NK-92 (cell line): ENCODE results near the gene FAM209B.
"Not testable (repeated sequence)": the region's sequence is repeated elsewhere in the genome, so short reads cannot be mapped to it uniquely, and the experiment has no call there.

Experiments
- DNase-seq: peaks from one replicate; lab custom pipeline; 2025; ENCODE audit not compliant: unreplicated experiment; lab: John Stamatoyannopoulos, UW

The FAM209B gene, protein sequence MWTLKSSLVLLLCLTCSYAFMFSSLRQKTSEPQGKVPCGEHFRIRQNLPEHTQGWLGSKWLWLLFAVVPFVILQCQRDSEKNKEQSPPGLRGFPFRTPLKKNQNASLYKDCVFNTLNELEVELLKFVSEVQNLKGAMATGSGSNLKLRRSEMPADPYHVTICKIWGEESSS

DNA sequence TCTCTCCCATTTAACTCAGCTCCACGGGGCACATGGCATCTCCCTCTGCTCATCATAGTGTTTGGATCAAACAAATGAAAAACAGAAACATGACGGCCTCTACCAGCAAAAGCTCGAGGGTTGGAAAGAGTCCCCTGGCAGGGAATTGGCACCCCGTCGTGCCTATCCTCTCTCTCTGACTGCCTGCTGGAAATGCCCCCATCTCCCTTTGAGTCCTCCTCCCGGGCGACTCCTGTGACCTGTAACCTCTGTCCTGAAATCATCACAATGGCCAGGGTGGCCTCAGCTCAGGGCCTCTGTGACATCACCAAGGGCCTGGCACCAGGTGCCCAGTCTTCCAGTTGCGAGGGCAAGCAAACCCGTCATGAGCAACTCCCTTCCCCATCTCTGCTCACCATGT lies at the start of gene FAM209B:
Gene FAM209B (plus strand): TSS at position 301 of the 400 bp plus-strand sequence. CDS start 96 bp downstream, at position 397.
- DNase-seq: not testable (repeated sequence)

DNA sequence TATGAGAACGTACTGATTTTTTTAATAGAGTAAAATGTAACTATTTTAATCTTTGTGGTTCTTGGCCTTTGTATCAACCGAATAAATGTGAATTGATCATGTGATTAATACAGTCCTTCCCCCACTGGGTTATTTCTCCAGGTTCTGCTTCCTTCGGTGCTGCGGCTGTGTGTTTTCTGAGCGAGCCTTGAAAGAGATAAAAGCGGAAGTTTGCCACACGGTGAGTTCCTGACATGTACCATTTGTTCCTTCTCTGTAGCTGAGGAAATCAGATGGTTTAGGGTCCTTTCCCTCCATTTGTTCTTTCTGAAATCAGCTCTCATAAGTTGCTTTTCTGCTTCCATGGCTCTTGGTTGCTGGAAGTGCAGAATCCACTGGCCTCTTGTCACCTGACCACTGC lies 49.1 kb upstream of the FAM209B start:
- no peak for DNase-seq

DNA sequence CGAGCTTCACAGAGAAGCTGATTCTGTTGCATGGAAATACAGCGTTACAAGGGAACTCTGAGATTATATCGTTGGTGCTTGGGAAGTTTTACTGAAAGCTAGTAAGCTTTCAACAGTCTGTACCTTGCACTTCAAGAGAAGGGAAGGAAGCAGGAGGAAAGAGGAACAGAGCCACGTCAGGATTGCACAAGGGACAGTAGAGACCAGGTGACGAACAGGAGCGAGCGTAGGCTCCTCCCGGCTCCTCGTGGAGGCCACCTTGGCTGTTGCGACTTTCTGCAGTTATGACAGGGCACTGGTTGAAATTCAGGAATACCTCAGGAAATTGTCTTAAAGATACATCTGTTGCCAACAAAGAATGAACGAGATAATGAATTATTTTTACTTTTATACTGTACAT lies 45.8 kb upstream of the FAM209B start:
- no peak for DNase-seq

DNA sequence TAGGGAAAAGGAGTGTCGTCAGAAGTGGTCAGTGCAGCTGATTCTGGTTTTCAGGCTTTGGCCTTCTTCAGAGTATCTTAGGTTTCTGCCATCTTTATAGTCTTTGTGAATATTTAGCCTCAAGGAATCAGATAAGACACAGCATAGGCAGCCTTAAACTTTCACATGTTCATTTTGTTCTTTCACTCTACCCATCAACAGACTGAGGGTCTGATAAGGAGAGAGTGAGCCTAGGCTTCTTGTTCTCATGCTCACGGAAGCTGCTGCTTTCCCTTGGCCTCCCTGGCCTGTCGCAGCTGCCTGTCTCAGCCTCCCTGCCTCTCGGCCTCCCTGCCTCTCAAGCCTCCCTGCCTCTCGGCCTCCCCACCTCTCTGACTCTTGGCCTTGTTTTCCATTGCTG lies 44.5 kb upstream of the FAM209B start:
- no peak for DNase-seq

DNA sequence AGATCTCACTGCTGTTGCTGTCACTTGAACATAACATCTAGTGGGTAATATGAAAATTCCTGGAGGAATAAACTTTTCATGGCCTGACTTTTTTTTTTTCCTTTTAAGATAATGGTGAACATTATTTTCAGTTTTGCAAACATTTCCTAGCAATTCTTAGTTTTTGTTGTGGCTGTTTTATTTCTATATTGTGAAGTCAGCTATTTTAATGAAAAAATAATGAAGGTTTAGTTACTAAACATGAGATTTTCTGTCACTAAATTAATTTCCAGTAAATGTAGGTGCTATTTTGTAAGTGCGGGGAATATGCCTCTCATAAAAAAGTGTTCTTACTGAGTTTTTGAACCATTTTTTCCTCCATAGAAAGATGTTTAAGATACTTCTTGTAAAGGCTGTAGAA lies 31.9 kb upstream of the FAM209B start:
- no peak for DNase-seq

DNA sequence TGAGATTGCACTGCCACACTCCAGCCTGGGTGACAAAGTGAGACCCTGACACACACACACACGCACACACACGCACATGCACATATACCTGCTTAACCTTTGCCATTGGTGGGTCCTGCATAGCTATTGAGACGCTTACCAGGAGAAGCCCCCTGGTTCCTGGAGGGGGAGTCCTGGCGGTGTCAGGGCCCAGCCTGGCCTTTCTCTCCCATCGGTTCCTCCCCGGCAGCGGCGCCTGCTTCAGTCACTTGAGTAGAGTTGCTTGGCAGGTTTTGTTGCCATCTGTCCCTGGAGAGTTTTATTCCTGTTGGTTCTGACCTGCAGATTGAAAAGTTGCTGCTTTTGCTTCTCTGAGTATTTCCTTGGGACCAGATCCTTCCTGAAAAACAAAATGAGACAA lies 29.1 kb upstream of the FAM209B start:
- no peak for DNase-seq

DNA sequence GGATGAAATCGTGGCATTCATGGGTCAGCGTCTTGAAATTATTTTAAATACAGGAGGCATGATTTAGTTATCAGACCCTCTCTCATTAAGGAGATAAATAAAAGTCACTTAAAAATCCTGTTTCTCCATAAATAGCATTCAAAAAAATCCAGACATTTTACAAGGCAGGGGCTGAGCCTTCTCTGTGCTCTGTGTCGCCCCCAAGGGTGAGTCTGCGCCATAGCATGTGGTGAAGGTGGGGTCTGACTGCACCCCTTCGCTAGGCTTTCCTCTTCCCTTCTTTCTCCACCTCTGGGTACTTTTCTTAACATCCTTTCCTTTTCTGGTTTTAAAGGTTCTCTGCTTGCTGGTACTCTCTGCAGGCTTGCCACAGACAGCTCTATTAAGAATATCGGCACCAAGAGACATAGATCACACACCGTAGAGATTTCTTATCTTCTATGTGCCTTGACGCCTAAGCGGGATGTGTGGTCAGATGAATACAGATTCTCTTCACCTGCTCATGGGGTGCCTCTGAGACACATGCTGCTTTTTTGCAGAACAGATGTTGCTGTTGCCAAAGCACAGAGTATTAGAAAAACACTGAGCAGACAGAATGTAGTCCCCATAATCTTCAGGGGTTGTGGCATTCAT lies 28.6 kb upstream of the FAM209B start:
- DNase-seq: no peak

DNA sequence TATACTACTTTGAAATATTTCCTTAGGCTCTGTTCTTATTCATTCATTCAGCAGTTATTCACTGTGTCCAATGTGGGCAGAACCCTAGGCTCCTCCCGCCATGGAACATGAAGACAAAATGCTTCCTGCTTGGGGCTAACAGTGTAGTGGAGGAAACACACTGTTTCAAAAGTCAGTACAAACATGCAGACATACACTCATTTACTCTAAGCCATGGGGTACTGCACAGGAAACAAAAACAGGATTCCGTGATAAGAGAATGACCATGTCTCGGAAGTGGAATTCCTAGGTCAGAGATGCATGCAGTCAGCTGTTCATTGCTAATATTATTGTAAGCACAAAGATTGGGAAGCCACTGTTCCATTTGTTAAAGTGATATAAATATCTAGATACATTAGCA lies 26.9 kb upstream of the FAM209B start:
- no peak for DNase-seq

DNA sequence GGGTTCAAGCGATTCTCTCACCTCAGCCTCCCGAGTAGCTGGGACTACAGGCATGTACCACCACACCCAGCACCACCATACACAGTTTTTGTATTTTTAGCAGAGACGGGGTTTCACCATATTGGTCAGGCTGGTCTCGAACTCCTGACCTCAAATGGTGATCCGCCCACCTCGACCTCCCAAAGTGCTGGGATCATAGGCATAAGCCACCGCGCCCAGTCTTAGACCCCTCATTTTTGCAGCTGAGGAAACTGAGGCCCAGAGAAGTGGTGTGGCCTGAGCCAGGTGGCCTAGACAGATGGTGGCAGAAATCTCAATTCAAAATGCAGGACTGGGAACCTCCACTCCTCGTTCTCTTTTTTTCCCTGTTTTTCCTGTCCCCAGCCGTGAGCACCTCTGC lies 21.1 kb upstream of the FAM209B start:
- DNase-seq: no peak

DNA sequence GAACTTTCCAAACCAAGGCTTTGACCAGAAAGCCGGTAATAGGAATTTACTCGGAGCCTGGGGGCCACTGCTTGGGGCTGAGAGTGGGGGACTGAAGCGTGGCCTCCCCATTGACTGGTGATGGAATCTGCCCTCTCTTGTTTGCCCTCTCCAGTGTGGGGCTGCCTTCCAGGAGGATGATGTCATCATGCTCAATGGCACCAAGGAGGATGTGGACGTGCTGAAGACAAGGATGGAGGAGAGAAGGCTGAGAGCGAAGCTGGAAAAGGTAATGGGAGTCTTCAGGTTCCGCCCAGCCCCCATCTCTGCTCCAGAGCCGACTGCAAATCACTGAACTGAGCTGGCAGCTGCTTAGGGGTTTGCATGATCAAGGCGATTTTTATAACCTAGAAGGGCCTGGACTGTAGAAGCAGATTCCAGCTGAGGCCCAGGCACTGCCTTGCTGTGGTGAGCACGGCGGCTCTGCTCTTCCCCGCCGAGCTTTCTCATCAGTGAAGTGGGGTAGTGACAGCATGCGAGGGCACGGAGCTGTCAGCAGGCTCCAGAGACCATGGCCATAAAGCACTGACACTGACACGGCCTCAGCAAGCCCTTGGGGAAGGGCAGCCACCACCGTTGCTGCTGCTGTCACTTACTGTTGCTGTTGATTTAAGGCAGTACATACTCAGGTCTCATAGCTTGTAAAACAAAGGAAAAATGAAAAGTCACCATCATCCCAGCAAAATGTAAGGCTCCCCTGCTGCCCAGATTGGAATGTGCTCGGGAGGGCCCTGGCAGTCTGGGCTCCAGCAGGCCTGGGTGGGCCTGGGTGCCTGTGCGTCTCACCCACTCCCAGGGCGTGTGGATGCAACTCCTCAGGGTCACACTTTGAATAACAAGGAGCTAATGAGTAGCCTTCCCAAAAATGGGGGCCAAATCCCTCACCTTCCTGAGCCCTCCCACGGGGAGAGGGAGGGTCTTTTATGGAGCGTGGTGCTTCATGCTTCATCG lies 19.6 kb upstream of the FAM209B start:
- DNase-seq: no peak

DNA sequence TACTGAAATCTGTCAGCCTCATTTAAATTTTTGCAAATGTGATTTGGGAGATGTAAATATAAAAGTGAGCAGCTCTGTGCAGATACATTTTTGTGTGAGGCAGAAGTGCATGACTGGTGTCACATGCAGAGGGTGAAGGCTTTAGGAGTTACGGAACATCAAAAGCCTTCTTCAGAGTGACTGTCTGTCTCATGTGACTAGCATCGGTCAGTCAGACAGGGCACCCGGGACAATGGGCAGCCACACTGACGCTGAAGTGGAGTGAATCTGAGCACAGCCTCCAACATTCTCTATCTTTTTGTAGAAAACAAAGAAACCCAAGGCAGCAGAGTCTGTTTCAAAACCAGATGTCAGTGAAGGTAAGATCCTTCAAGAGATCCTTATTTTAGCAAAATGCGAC lies 16.4 kb upstream of the FAM209B start:
- no peak for DNase-seq

DNA sequence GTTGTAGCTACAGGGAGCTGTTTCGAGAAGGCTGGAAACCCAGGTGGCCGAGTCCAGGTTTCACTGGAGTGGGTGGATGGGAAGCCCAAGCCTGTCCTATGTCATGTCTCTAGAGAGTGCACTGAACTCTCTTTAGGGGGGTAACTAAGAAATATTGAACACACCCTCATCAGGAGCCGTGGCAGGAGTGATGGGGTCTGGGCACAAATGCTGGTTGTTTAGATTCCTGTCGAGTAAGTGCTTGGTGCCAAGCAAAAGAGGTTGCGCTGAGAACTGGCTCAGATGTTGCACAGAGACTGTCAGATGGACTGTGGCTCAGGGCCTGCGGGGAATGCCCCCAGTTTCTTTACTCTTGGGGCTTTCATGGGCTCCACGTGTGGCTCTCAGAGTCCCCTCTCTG lies 15.8 kb upstream of the FAM209B start:
- no peak for DNase-seq

DNA sequence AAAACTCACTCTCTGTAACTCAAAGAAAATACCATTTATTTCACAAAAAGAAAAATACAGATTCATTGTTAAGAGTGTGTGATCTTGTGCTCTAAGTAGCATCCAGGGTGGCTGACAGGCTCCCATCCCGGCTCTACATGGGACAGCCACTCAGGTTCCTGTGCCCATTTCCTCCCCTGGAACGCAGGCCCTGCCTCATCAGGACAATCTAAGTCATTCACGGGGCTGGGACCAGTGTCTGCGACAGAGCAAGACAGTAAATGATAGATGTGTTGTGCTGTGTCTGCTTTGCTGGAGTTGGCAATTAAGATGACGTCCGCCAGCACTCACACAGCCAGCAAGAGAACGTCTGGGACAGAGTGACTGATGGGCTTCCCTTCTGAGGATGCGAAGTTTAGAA lies 15.4 kb upstream of the FAM209B start:
- no peak for DNase-seq

DNA sequence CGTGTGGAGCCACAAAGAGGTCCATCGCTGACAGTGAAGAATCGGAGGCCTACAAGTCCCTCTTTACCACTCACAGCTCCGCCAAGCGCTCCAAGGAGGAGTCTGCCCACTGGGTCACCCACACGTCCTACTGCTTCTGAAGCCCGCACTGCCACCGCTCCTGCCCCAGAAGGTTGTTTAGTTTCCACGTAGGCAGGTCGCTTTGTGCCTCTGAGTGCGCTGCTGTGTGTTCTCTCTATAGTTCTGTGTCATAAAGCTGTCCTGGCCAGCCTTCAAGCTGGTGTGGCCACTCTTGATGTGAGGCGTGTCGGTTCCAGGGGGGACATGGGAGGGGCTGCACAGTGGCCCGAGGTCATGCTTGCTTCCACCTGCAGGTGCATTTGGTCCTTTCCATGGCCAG lies 14.9 kb upstream of the FAM209B start:
- DNase-seq: no peak

DNA sequence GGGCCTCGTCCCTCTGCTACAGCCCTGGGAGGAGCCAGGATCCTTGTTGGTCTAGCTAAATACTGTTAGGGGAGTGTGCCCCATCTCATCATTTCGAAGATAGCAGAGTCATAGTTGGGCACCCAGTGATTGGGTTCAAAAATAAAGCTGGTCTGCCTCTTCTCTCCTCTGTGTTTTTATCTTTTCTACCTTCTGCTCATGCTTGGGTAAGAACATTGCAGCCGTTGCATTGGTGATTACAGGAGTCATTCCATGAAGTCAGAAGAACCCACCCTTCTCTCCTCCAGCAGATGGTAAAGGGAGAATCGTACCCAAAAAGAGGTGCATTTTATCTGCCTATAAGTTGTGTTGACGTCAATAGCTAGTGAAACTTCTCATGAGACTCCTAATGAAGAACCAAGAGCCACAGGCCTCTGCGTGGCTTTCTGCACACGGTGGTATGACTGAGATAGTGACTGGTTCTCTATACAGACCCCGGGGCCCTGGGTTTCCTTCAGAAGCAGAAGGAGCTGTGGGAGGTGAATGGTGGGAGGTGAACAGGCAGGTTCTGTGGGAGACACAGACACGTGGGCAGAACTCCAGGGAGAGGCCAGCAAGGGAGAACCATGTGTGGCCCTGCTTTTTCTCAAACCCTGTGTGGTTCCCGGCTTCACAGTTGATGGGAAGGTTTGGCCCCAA lies 14.2 kb upstream of the FAM209B start:
- DNase-seq: no peak

DNA sequence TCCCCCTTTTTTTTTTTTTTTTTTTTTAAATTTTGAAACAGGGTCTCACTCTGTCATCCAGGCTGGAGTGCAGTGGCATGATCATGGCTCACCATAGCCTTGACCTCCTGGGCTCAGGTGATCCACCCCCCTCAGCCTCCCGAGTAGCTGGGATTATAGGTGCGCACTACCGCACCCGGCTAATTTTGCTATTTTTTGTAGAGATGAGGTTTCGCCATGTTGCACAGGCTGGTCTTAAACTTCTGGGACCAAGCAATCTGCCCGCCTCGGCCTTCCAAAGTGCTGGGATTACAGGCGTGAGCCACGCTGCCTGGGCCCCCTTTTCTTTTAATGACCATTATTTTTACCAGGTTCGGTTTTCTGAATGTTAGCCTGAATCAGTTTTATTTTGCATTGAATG lies 13.5 kb upstream of the FAM209B start:
- DNase-seq: no peak

DNA sequence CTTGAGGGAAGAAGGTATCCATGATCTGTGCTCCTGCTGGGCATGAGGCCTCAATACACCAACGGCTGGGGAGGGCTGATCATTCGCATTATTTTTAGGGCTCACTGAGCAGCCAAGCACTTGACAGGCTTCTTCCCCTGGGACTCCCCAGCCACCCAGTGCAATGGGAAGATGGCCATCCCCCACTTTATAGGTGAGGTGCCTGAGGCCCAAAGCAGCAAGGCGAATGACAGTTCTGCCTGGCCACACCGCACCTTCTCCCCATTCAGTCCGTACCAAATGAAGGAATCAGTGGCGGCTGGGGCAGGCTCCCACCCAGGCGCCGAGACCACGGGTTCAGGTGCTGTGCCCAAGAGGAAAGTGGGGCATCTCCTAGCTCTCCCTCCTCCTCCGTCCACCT lies 12.9 kb upstream of the FAM209B start:
- no peak for DNase-seq

DNA sequence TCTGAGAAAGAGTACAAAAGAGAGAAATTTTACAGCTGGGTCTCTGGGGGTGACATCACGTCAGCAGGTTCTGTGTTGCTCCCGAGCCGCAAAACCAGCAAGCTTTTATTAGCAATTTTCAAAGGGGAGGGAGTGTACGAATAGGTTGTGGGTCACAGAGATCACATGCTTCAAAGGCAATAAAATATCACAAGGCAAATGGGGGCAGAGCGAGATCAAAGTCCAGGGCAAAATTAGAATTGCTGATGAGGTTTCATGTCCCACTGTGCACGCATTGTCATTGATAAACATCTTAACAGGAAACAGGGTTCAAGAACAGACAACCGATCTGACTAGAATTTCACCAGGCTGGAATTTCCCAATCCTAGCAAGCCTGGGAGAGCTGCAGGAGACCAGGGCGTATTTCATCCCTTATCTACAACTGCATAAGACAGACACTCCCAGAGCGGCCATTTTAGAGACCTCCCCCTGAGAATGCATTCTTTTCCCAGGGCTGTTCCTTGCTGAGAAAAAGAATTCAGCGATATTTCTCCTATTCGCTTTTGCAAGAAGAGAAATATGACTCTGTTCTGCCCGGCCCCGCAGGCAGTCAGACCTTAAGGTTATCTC lies 12.2 kb upstream of the FAM209B start:
- not testable (repeated sequence) for DNase-seq

DNA sequence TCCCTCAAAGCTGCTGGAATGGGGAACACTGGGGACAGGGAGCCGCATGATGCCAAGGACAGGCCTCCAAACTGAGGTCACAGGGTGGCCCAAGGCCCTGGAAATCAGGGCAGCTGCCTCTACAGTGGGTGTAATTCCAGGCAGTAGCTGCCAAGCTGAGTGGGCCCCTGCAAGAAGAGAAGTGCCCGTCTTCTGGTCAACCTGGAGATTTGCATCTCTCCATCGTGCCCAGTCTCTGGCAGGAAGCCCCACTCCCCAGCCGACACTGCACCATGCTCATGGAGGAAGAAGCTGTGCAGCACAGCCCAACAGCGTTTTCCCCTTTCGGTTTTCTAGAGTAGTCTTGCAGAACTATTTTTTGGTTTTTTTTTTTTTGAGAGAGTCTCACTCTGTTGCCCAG lies 10.7 kb upstream of the FAM209B start:
- DNase-seq: no peak

DNA sequence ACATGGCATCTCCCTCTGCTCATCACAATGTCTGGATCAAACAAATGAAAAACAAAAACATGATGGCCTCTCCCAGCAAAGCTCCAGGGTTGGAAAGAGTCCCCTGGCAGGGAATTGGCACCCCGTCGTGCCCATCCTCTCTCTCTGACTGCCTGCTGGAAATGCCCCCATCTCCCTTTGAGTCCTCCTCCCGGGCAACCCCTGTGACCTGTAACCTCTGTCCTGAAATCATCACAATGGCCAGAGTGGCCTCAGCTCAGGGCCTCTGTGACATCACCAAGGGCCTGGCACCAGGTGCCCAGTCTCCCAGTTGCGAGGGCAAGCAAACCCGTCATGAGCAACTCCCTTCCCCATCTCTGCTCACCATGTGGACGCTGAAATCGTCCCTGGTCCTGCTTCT lies 8.6 kb upstream of the FAM209B start, which contains the start of gene FAM209A:
Gene FAM209A (plus strand): TSS at position 301 of the 400 bp plus-strand sequence. CDS start 65 bp downstream, at position 366.
- DNase-seq: not testable (repeated sequence)

DNA sequence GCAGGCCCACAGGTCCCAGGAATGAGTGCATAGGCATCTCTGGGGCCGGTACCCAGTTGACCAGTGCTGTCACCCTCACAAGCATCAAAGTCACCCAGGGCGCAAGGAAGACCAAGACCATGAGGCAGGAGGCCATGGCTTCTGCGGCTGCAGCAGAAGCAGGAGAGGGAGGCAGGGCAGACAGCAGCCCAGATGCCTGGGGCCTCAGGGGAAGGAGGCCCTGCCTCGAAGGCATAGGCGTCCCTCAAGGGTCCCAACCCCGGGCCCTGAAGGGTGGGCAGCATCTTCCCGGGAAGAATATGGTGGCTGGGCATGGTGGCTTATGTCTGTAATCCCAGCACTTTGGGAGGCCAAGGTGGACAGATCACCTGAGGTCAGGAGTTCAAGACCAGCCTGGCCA lies 5.5 kb upstream of the FAM209B start:
- no peak for DNase-seq
